SK-N-MC (cell line): ENCODE data around the gene FBXL14.
A peak's percentile ranks its signal among the peaks of the same experiment; 100 is the strongest.

Experiments used
- DNase-seq: peaks from one replicate; pipeline ENCODE4 v3.0.0-alpha.2; 2011; ENCODE audit warnings: low read depth, low spot score
- H3K27ac ChIP-seq: fragments of 200-600 bp; sonication (generic); 2 replicates; pipeline ENCODE4 v1.5.1; 2016; ENCODE audit warnings: mixed run types
- H3K36me3 ChIP-seq: fragments of 200-600 bp; sonication (generic); 2 replicates; pipeline ENCODE4 v1.6.1; 2017; ENCODE audit warnings: antibody characterized with exemption, low read length, mixed read lengths; ENCODE audit not compliant: insufficient read depth
- H3K4me3 ChIP-seq: fragments of 200-600 bp; sonication (generic); 2 replicates; pipeline ENCODE4 v1.5.1; 2016
- H3K9ac ChIP-seq: fragments of 200-600 bp; sonication (generic); 2 replicates; pipeline ENCODE4 v1.8.0; 2017; ENCODE audit warnings: mixed run types, mixed read lengths; ENCODE audit not compliant: insufficient read length
- H3K9me3 ChIP-seq: fragments of 200-600 bp; sonication (generic); 2 replicates; pipeline ENCODE4 v1.6.1; 2017; ENCODE audit warnings: low read depth, mild to moderate bottlenecking, antibody characterized with exemption, low read length, moderate library complexity, mixed read lengths
- EZH2 ChIP-seq: fragments of 200-600 bp; sonication (generic); IDR thresholded peaks from one replicate; pipeline ENCODE4 v1.6.1; 2017; ENCODE audit warnings: antibody characterized with exemption
- FOXP2 ChIP-seq: optimal IDR thresholded peaks from 2 replicates; pipeline ENCODE3; 2011; ENCODE audit warnings: mild to moderate bottlenecking, moderate library complexity; ENCODE audit not compliant: insufficient read depth; ENCODE audit errors: extremely low read length, control extremely low read depth
- POLR2AphosphoS5 ChIP-seq: IDR thresholded peaks from 2 replicates; pipeline ENCODE4 v1.6.1; 2012; ENCODE audit warnings: mild to moderate bottlenecking, low read depth, low read length, borderline replicate concordance

Gene FBXL14

DNA sequence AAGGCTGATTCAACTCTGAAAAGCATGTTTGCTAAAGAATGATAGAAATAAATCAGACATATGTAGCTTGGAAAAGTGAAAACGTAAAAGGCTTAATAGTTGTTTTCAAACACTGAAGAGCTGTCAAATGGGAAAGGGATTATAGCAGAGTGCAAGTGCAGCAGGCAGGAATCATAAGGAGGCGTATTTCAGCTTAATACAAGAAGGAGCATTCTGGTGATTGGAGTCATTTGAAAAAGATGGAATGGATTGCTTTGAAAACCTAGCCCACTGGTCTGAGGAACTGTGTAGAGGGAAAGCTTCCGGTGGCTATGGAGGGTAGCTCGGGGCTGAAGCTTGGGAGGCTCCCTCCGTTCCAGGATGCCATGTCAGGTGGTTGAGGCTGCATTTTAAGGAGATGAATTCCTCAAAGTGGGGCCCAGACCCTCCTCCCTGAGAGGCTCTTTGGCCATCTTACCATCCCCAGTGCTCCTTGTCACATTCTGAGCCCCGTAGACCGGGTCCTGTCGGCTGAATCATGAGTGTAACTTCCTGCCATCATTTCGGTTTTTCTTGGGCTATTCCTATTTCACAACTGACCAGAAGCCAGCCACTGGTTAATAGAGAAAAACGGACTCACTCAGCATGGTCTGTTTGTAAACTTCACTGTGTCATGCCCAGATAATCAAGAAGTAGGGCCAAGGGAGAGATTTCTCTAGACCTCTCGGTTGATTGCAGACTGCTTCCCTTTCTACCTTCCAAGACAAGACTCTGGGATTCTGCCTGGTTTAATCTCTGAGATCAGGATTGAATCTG lies 41.1 kb upstream of the FBXL14 start:
- TF ChIP-seq EZH2 (no peak), POLR2AphosphoS5 (no peak), FOXP2 (no peak)
- no peak for DNase-seq
- H3K9ac ChIP-seq, result no peak overlapping the region
- no peaks in the 10 kb centered on the region for H3K9me3 ChIP-seq
- no peak overlapping the region for H3K27ac ChIP-seq
- H3K4me3 ChIP-seq, result no peak overlapping the region
- no peaks in the 10 kb centered on the region for H3K36me3 ChIP-seq

DNA sequence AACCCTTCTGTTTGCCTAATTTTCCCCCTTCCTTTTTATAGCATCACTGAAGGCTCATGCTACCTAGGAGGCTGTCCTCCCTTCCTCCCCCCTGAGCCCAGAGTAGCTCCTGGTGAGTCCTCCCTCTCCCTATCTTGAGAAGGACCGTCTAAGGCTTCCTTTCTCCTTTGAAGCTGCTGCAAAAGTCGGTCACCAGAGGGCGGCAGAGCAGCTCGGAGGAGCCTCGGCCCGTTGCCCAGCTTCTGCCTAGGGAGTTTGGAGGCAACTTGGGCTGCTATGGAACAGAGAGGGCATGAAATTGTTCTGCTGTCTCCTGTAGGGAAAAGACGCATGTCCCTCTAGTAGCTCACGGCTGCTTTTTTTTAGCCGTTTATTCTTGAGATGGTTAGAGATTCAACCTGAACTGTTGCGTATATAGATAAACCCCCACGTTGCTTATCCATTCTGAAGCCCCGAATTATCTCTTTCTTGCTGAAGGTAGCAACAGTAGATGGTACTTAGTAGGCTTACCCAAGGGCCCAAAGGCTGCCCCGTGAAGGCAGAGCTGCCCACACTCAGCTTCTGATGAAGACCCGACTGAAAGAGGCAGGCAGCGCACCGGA lies 40.3 kb upstream of the FBXL14 start:
- Histone ChIP-seq H3K9me3 (no peaks in the 10 kb centered on the region), H3K4me3 (no peak overlapping the region), H3K36me3 (no peaks in the 10 kb centered on the region), H3K9ac (no peak overlapping the region), H3K27ac (no peak overlapping the region)
- TF ChIP-seq EZH2 (no peak), POLR2AphosphoS5 (no peak), FOXP2 (no peak)
- DNase-seq, result no peak

DNA sequence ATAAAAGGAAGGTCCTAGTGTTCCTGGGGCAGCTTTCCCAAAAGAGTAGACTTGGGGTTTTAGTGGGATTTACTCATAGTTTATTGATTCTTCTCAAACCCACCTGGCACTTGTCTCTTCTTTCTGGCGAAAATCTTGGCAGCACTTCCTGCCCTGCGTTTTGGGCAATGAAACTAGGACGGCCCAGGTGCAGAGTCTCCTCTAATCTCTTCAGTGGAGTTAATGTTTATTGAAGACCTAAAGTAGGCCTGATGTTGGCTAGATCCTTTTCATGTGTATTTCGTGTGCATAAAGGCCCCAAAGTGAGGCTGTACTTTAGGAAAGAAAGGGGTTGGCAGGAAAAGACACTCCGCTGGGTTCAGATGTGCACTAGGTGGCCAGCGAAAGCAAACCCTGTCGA lies 39.8 kb upstream of the FBXL14 start:
- no peak overlapping the region for H3K4me3 ChIP-seq
- H3K36me3 ChIP-seq, result no peaks in the 10 kb centered on the region
- TF ChIP-seq POLR2AphosphoS5, result no peak
- no peak for TF ChIP-seq EZH2
- no peak for TF ChIP-seq FOXP2
- H3K9ac ChIP-seq, result no peak overlapping the region
- no peak overlapping the region for H3K27ac ChIP-seq
- no peaks in the 10 kb centered on the region for H3K9me3 ChIP-seq
- no peak for DNase-seq

DNA sequence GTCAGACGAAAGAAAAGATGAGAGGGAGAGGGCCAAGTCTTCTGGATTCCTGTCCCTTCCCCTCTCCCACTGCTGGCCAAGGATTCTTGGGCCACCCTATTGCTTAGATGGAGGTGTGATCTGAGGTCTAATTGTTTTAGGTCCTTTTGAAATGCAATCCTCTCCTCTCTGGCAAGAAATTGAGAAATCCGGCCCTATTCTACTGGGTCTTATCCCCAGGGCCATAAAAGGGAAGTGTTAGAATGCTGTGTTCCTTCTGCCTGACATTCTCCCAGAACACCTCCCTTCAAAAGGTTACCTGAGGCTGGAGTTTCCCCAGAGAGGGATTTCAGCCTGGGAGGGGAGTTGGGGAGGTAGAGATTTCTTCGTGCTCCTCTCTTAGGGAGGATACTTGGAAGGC lies 39.1 kb upstream of the FBXL14 start:
- H3K9ac ChIP-seq, result no peak overlapping the region
- TF ChIP-seq POLR2AphosphoS5 (no peak), EZH2 (no peak), FOXP2 (no peak)
- no peak overlapping the region for H3K4me3 ChIP-seq

DNA sequence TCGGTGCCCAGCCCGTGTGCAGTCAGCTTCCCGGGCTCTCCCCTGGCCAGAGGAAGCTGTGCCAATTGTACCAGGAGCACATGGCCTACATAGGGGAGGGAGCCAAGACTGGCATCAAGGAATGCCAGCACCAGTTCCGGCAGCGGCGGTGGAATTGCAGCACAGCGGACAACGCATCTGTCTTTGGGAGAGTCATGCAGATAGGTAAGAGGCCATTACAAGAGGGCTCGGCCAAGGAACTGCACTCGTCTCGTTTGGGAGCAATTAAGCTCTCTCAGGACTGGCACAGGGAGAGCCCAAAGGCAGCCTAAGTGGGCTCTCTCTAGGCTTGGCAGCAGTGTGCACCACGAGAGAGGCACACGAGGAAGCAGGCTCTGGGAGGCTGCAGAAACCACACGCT lies 38.3 kb upstream of the FBXL14 start:
- Histone ChIP-seq H3K4me3 (no peak overlapping the region), H3K9ac (no peak overlapping the region), H3K27ac (no peak overlapping the region), H3K36me3 (no peaks in the 10 kb centered on the region), H3K9me3 (no peaks in the 10 kb centered on the region)
- TF ChIP-seq POLR2AphosphoS5 (no peak), FOXP2 (no peak), EZH2 (no peak)
- no peak for DNase-seq

More for the DNA sequence above, 39.1 kb upstream of the FBXL14 start:
- no peaks in the 10 kb centered on the region for H3K36me3 ChIP-seq
- DNase-seq, result no peak
- H3K9me3 ChIP-seq, result no peaks in the 10 kb centered on the region
- H3K27ac ChIP-seq, result no peak overlapping the region

DNA sequence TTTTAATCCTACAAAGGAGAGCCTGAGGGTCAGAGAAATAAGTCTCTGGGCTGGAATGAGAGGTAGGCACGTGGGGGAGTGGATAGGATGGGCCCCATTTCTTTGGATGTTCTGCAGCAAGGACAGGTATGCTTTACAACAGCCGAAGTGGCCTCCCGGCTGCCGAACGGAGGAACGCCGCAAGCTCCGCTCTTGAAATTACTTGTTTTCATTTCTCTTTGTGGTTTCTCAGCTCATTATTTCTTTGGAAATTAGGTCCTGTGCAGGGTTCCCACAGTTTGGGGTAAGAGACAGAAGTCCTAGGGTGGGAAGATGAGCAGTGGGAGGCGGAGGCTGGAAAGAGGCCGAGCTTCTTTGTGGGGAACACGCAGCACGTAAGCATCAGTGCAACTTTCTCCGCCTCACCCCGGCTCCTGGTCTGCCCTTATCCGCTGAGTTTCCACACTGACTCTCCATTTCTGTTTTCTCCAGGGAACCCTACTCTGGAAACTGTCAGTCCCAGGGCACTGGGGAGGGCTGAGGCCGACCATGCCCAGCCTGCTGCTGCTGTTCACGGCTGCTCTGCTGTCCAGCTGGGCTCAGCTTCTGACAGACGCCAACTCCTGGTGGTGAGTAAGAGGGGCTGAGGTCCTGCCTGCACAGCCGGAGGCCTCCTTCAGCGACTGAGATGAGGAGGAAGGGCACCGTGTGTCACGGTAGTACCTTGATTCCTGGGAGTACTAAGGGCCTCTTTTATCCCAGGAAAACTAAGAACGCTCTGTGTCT lies 36.6 kb upstream of the FBXL14 start:
- no peak overlapping the region for H3K4me3 ChIP-seq
- H3K36me3 ChIP-seq, result no peaks in the 10 kb centered on the region
- no peak overlapping the region for H3K27ac ChIP-seq
- no peak for TF ChIP-seq POLR2AphosphoS5
- TF ChIP-seq FOXP2, result no peak
- TF ChIP-seq EZH2, result no peak
- DNase-seq, result no peak
- no peak overlapping the region for H3K9ac ChIP-seq
- no peaks in the 10 kb centered on the region for H3K9me3 ChIP-seq

DNA sequence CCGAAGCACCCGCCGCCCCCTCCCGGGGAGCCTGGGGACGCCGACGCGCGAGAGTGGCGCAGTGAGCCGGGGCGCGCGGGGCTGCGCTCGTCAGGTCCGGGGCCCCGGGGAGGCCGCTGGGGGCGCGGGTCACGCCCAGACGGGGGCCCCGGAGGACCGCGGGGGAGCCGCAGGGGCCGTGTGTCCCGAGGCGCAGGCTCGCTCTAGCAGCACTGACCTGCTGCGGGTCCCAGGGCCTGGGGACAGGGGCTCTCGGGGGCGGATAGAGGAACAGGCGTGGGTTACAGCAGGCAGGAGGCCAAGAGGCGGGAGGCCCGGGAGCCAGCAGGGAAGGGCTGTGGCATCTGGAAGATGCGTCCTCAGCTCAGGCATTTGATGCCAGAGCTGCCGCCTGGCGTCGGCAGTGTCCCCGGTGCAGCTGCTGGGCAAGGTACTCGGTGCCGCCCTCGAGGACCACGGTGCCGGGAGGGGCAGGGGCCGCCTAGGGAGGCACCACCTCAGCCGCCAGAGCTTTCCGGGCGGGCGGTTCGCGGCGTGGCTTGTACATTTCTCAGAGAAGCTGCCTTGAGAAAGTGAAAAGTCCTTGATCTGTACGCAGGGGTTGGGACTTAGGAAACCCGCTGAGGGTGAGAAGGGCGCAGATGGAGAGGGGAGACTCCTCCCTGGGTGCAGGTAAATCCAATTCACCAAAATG lies 35.9 kb upstream of the FBXL14 start:
- Histone ChIP-seq H3K9ac (no peak overlapping the region), H3K36me3 (no peaks in the 10 kb centered on the region), H3K4me3 (peak overlapping the region; percentile 64), H3K27ac (no peak overlapping the region), H3K9me3 (no peaks in the 10 kb centered on the region)
- TF ChIP-seq EZH2, result no peak
- TF ChIP-seq POLR2AphosphoS5, result no peak
- TF ChIP-seq FOXP2, result no peak
- DNase-seq, result no peak
